SU-DHL-6 (cell line): Measurements from ENCODE around the gene MAP2K5.

Source experiments
- H2AFZ ChIP-seq: fragments of 200-600 bp; sonication (generic); 2 replicates; pipeline ENCODE4 v1.6.1; 2014; ENCODE audit warnings: low read depth, mild to moderate bottlenecking, moderate library complexity, mixed read lengths, antibody characterized with exemption, low read length; ENCODE audit not compliant: severe bottlenecking
- H3F3A ChIP-seq: fragments of 200-600 bp; shearing (Covaris generic); 2 replicates; pipeline ENCODE4 v1.6.0; 2016; ENCODE audit warnings: antibody characterized with exemption, mild to moderate bottlenecking; ENCODE audit not compliant: insufficient read depth
- H3K27ac ChIP-seq: fragments of 200-600 bp; sonication (generic); 2 replicates; pipeline ENCODE4 v1.5.1; 2016; ENCODE audit warnings: low read depth, mild to moderate bottlenecking, low read length, moderate library complexity, mixed read lengths
- H3K27me3 ChIP-seq: fragments of 200-600 bp; sonication (generic), shearing (Covaris generic); 2 replicates; pipeline ENCODE4 v1.6.0; 2014; ENCODE audit warnings: mild to moderate bottlenecking, low read length
- H3K36me3 ChIP-seq: fragments of 200-600 bp; sonication (generic); 2 replicates; pipeline ENCODE4 v1.6.1; 2014; ENCODE audit warnings: mild to moderate bottlenecking, low read length, mixed read lengths
- H3K4me2 ChIP-seq: fragments of 300-600, 200-600 bp; shearing (Covaris generic), sonication (generic); 2 replicates; pipeline ENCODE4 v1.6.0; 2014; ENCODE audit warnings: low read length, low read depth, mild to moderate bottlenecking; ENCODE audit not compliant: poor library complexity, severe bottlenecking
- H3K4me3 ChIP-seq: fragments of 200-600 bp; sonication (generic); 2 replicates; pipeline ENCODE4 v1.5.1; 2014; ENCODE audit warnings: antibody characterized with exemption, low read length, mild to moderate bottlenecking, mixed read lengths; ENCODE audit not compliant: insufficient read depth, poor library complexity, severe bottlenecking
- H3K79me2 ChIP-seq: fragments of 200-600 bp; sonication (generic); 2 replicates; pipeline ENCODE4 v1.6.1; 2014; ENCODE audit warnings: mild to moderate bottlenecking, low read length, moderate library complexity; ENCODE audit not compliant: insufficient read depth
- H3K9ac ChIP-seq: fragments of 200-600 bp; sonication (generic); 2 replicates; pipeline ENCODE4 v1.7.0; 2014; ENCODE audit warnings: mild to moderate bottlenecking, low read length
- H3K9me2 ChIP-seq: fragments of 200-600 bp; sonication (generic); replicated peaks from 2 replicates; pipeline ENCODE4 v1.6.1; 2014; ENCODE audit warnings: low read length; ENCODE audit not compliant: insufficient read depth
- H3K9me3 ChIP-seq: fragments of 200-600 bp; sonication (generic); 2 replicates; pipeline ENCODE4 v1.6.1; 2014; ENCODE audit warnings: low read length, mixed read lengths; ENCODE audit not compliant: insufficient read depth
- H4K20me1 ChIP-seq: fragments of 200-600 bp; sonication (generic); 2 replicates; pipeline ENCODE4 v1.6.1; 2014; ENCODE audit warnings: low read depth, mild to moderate bottlenecking, antibody characterized with exemption, low read length, moderate library complexity, mixed read lengths
- CTCF ChIP-seq: fragments of 200-600 bp; sonication (generic); IDR thresholded peaks from one replicate; pipeline ENCODE4 v1.5.1; 2017; ENCODE audit warnings: antibody characterized with exemption, mild to moderate bottlenecking, low read length, moderate library complexity; ENCODE audit not compliant: insufficient read depth, poor library complexity, severe bottlenecking
- EZH2phosphoT487 ChIP-seq: fragments of 200-600 bp; sonication (generic), shearing (Covaris generic); conservative IDR thresholded peaks from 2 replicates; pipeline ENCODE4 v1.6.1; 2018; ENCODE audit warnings: mild to moderate bottlenecking, antibody characterized with exemption, low read length, moderate library complexity, mixed read lengths

The MAP2K5 gene

GRCh38 chr15:67528513-67528912, 14.0 kb upstream of the MAP2K5 start:
- Histone ChIP-seq H4K20me1 (no peaks in the 10 kb centered on the region), H3K27ac (no peak overlapping the region), H3K9ac (no peak overlapping the region), H3K4me2 (no peak overlapping the region), H2AFZ (no peak overlapping the region), H3K79me2 (peaks cover 28% of the 10 kb centered on the region), H3F3A (peaks cover 5% of the 10 kb centered on the region; the same call in 1 of the 2 replicates), H3K9me2 (no peaks in the 10 kb centered on the region), H3K4me3 (no peak overlapping the region), H3K9me3 (no peaks in the 10 kb centered on the region), H3K27me3 (no peaks in the 10 kb centered on the region), H3K36me3 (peaks cover 16% of the 10 kb centered on the region; the same call in 1 of the 2 replicates)
- TF ChIP-seq CTCF (no peak), EZH2phosphoT487 (no peak)

- Histone ChIP-seq H3K27ac (no peak overlapping the region), H4K20me1 (no peaks in the 10 kb centered on the region)
These were observed 11.1 kb upstream of the MAP2K5 start for GRCh38 chr15:67531379-67531914.

GRCh38 chr15:67533873-67534272, 8.6 kb upstream of the MAP2K5 start:
- no peak overlapping the region for H3K4me2 ChIP-seq
- no peak overlapping the region for H3K9ac ChIP-seq
- no peaks in the 10 kb centered on the region for H3K79me2 ChIP-seq
- TF ChIP-seq EZH2phosphoT487: no peak
- no peak for TF ChIP-seq CTCF
- H3K36me3 ChIP-seq: no peaks in the 10 kb centered on the region
- H3K27me3 ChIP-seq: no peaks in the 10 kb centered on the region
- H3F3A ChIP-seq: no peaks in the 10 kb centered on the region
- no peaks in the 10 kb centered on the region for H3K9me3 ChIP-seq
- no peaks in the 10 kb centered on the region for H3K9me2 ChIP-seq
- no peak overlapping the region for H2AFZ ChIP-seq
- H3K4me3 ChIP-seq: no peak overlapping the region
- no peaks in the 10 kb centered on the region for H4K20me1 ChIP-seq
- H3K27ac ChIP-seq: no peak overlapping the region

More at GRCh38 chr15:67531379-67531914, 11.1 kb upstream of the MAP2K5 start:
- no peak overlapping the region for H3K4me2 ChIP-seq
- no peaks in the 10 kb centered on the region for H3K9me2 ChIP-seq
- H3K27me3 ChIP-seq: no peaks in the 10 kb centered on the region
- no peak overlapping the region for H2AFZ ChIP-seq
- H3K36me3 ChIP-seq: peaks cover 13% of the 10 kb centered on the region; the same call in 1 of the 2 replicates
- 0 out of 2 replicates have a peak, but pooled peaks cover under 1% of the 10 kb centered on the region for H3K79me2 ChIP-seq
- H3K4me3 ChIP-seq: no peak overlapping the region
- no peak overlapping the region for H3K9ac ChIP-seq
- H3K9me3 ChIP-seq: no peaks in the 10 kb centered on the region
- no peak for TF ChIP-seq EZH2phosphoT487
- no peak for TF ChIP-seq CTCF
- H3F3A ChIP-seq: no peaks in the 10 kb centered on the region
